A549 (cell line): Measurements from ENCODE around the gene NBEAL2.

Experiments
- REST ChIP-seq: fragments of 200-600 bp; sonication (generic); IDR thresholded peaks from 2 replicates; pipeline ENCODE4 v1.6.1; 2016; ENCODE audit warnings: antibody characterized with exemption, mild to moderate bottlenecking, moderate library complexity
- TF ChIP-seq, protein P1 (sequence below): fragments of >200 bp; sonication (Bioruptor Twin); formaldehyde crosslinking; IDR thresholded peaks from 3 replicates; pipeline ENCODE4 v1.5.1; 2016
- TF ChIP-seq, protein P2 (sequence below): IDR thresholded peaks from 2 replicates; pipeline ENCODE4 v1.6.1; 2012

GRCh38 chr3:47024932-47025331 lies 45.5 kb downstream of the NBEAL2 start:
- TF ChIP-seq, protein P1, sequence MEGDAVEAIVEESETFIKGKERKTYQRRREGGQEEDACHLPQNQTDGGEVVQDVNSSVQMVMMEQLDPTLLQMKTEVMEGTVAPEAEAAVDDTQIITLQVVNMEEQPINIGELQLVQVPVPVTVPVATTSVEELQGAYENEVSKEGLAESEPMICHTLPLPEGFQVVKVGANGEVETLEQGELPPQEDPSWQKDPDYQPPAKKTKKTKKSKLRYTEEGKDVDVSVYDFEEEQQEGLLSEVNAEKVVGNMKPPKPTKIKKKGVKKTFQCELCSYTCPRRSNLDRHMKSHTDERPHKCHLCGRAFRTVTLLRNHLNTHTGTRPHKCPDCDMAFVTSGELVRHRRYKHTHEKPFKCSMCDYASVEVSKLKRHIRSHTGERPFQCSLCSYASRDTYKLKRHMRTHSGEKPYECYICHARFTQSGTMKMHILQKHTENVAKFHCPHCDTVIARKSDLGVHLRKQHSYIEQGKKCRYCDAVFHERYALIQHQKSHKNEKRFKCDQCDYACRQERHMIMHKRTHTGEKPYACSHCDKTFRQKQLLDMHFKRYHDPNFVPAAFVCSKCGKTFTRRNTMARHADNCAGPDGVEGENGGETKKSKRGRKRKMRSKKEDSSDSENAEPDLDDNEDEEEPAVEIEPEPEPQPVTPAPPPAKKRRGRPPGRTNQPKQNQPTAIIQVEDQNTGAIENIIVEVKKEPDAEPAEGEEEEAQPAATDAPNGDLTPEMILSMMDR: no peak
- TF ChIP-seq, protein P2, sequence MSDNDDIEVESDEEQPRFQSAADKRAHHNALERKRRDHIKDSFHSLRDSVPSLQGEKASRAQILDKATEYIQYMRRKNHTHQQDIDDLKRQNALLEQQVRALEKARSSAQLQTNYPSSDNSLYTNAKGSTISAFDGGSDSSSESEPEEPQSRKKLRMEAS: no peak
- TF ChIP-seq REST: no peak
